NCI-H774 (cell line): ENCODE measurements around the gene TBC1D9B.
"Not testable (repeated sequence)": the region's sequence is repeated elsewhere in the genome, so short reads cannot be mapped to it uniquely, and the experiment has no call there.

Experiments
- DNase-seq: peaks from one replicate; lab custom pipeline; 2025; lab: John Stamatoyannopoulos, UW

The TBC1D9B gene

DNA sequence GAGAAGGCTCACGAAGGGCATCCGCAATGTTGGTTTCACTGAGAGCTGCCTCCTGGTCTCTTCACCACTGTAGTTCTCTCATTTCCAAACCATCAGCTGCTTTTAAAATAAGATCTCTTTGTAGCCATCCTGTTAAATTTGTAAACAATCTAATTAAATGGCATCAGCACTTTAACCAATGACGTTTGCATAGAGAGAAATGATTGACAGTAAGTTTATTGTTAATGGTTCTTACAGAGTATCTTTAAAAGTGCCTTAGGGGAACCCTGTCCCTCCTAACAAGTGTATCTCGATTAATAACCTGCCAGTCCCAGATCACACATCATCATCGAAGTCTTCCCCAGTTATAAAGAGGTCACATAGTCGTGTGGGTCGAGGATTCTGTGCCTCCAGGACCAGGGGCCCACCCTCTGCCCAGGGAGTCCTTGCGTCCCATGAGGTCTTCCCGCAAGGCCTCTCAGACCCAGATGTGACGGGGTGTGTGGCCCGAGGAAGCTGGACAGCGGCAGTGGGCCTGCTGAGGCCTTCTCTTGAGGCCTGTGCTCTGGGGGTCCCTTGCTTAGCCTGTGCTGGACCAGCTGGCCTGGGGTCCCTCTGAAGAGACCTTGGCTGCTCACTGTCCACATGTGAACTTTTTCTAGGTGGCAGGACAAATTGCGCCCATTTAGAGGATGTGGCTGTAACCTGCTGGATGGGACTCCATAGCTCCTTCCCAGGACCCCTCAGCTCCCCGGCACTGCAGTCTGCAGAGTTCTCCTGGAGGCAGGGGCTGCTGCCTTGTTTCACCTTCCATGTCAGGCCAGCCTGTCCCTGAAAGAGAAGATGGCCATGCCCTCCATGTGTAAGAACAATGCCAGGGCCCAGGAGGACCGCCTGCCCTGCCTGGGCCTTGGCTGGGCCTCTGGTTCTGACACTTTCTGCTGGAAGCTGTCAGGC lies 70.4 kb downstream of the TBC1D9B start:
- DNase-seq: no peak

GRCh38 chr5:179836225-179837019 lies 71.3 kb downstream of the TBC1D9B start:
- DNase-seq: no peak

GRCh38 chr5:179834871-179835270 lies 72.8 kb downstream of the TBC1D9B start:
- DNase-seq: not testable (repeated sequence)

GRCh38 chr5:179834120-179834519 lies 73.6 kb downstream of the TBC1D9B start:
- no peak for DNase-seq

- no peak for DNase-seq
Observed at GRCh38 chr5:179833709-179834070, 74.0 kb downstream of the TBC1D9B start.

DNA sequence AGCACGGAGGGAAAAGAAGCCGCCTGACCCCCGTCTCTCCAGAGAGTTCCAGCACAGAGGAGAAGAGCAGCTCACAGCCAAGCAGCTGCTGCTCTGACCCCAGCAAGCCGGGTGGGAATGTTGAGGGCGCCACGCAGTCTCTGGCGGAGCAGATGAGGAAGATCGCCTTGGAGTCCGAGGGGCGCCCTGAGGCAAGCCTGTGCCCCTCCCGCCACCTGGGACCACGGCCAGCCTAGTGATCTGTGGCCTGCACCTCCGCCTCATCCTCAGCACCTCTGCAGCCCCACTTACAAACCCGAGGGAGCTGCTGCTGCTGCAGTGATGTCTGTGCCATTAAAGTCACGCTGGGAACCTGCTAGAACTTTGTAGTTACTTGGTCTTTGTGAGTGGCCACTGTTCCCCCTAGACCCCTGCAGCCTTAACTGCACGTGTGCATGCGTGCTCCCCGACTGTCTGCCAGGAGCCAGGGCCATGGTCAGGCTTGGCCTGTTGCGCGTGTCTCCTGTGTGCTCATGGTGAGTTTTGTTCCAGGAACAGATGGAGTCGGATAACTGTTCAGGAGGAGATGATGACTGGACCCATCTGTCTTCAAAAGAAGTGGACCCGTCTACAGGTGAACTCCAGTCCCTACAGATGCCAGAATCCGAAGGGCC lies 74.5 kb downstream of the TBC1D9B start:
- no peak for DNase-seq

DNA sequence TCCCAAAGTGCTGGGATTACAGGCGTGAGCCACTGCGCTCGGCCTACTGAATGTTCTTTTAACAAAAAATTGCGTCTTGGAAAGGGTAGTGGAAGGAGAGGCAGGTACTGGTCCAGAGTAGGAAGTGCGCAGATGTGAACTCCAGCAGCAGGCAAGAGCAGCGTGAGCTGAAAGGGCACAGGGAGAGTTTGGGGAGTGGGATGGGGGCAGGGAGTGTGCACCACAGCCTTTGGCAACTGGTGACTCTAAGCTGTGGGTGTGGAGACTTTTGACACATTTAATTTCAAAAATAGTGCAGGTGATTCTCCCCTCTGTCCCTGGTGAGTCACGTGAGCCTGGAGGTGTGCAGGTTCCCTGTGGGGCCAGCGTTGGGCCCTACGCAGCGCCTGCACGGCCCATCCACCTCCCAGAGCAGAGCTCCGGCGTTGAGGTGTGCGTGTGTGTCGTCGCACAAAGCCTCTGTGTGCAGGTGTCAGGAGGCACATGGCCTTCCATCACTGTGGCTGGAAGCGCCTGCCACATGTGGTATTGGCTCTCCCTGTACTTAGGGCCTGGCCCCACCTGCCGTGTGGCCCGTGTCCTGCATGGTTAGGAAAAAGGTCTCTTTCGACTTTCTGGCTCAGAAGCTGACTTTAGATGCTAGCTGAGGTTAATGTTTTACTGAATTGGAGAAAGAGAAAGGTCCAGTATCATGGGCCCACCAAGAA lies 75.5 kb downstream of the TBC1D9B start:
- DNase-seq: no peak

DNA sequence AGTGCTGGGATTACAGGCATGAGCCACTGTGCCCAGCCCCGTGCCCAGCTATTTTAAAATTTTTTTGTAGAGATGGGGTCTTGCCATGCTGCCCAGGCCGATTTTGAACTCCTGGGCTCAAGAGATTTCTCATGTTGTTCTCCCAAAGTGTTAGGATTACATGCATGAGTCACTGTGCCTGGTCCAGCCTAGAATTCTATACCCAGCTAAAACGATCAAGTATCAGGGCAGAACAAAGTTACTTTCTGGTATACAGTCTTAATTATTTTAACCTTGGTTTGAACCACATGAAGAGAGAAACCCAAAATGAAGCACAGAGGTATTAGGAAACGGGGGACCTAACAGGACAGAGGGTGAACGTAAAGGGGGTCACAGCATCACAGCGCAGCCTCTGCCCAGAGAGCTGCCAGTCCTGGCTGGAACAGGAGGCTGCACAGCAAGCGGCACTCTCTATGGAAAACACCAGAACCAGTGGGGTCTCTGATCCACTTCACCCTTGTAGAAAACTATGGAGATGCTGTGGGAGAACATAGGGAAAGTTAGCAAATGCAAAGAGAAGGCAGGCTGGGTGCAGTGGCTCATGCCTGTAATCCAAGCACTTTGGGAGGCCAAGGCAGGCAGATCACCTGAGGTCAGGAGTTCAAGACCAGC lies 76.8 kb downstream of the TBC1D9B start:
- DNase-seq: no peak

DNA sequence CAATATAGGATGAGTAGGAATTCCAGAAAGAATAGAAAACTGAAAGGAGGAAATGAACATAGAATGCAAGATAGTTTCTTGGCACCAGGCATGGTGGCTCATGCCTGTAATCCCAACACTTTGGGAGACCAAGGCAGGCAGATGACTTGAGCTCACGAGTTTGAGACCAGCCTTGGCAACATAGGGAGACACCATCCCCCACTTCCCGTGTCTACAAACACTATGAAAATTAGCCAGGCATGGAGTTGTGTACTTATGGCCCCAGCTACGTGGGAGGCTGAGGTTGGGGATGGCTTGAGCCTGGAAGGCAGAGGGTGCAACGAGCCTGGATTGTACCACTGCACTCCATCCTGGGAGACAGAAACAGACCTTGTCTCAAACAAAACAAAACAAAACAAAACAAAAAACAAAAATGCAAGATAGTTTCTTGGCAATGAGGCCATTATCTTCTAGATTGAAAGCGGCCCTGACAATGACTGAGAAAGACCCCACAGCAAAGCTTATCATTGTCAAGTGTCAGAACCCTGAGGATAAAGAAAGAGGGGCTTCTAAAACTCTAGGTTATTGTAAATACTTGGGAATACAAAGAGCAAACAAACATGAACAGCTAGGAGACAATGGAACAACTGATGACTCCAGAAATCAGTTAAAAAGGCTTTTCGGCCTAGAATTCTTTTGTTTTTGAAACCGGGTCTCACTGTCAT lies 77.8 kb downstream of the TBC1D9B start:
- no peak for DNase-seq

DNA sequence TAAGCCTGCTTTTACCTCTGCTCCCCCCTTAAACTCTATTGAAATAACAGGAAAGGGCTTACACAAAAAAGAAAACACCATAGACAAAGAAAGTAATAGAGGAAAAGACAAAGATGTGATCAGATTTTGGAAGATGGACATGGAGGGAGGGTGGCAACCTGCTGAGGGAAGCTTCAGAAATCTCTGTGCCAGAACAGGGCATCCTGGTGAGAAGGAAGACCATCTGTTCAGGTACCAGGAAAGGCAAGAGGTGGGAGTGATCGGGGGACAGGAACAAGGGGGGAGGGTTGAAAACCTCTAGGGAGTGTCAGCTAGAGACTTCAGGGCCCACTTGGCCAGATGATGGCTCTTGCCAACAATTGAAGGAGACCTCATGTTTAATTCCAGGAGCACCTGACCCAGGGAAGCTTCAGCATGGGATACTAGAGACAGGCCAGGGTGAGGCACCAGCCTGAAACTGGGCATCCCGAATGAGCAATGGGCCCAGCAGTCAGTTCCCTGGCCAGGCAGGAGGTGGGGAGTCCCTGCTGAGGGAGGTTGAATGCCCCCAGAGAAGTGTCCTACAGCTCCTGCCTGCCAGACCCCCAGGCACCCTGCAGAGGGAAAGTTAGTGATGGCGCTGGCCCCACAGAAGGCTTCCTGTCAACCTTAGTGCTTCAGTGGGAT lies 78.8 kb downstream of the TBC1D9B start:
- DNase-seq: no peak

- DNase-seq: no peak
Observed at GRCh38 chr5:179827680-179828079, 80.0 kb downstream of the TBC1D9B start.

- no peak for DNase-seq
Observed at GRCh38 chr5:179825655-179826182, 82.0 kb downstream of the TBC1D9B start.

GRCh38 chr5:179824745-179825112 lies 83.0 kb downstream of the TBC1D9B start:
- DNase-seq: no peak

GRCh38 chr5:179823937-179824744 lies 83.6 kb downstream of the TBC1D9B start:
- DNase-seq: no peak

GRCh38 chr5:179822444-179822990 lies 85.2 kb downstream of the TBC1D9B start:
- DNase-seq: no peak

DNA sequence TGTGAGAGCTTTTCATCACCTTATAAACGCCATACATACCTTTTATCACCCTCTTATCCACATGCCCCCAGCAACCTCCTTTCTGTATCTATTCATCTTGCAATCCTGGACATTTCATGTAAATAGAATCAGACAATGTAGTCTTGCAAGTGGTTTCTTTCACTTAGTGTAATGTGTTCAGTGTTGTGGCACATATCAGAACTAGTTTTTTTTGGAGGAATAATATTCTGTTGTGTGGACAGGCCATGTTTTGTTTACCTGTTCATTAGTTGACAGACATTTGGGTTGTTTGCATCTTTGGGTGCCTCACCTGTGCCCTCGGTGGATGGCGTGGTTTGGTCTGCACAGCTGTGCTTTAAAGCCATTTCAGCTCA lies 85.7 kb downstream of the TBC1D9B start:
- no peak for DNase-seq

DNA sequence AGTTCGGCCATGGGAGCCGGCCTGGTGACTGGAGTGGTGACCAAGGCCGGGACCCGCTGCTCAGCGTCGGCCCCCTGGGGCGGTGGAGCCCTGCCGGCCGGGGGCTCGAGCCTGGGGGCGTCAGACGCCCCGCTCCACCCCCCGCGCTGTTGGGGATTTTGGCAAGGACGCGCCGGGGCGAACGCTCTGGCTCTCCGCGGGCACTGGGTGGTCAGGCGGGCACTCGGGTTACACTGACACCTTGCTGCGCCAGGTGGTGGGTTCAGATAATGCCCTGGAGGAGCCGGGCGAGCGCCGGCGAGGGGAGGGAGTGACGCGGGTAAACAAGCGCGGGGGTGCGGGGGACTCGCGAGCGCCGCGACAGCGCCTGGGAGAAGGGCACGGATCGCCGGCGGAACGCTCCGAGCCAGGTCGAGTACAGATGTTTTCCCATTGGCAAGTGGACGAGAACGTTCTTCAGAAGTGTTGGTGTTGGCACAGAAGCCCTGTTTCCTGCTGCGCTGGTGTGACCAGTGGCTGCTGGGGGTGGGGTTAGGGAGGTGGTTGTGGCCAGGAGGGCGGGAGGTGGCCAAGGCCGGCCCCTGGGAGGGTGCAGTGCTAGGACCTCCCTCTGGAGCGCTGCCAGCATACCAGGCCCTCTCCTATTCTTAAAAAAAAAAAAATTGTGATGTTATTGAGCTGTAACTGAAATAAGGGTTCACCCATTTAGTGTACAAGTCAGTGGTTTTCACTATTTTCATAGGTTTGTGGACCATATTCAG lies 86.2 kb downstream of the TBC1D9B start:
- DNase-seq: peak; percentile 86
